T follicular helper cell (primary cell): ENCODE results near the gene EEFSEC.

Experiments used
- DNase-seq: peaks from one replicate; pipeline ENCODE4 v3.0.0-alpha.2; 2020; ENCODE audit warnings: low read depth

The EEFSEC gene

GRCh38 chr3:128217702-128218547, 64.6 kb downstream of the EEFSEC start:
- no peak for DNase-seq

- DNase-seq: no peak
Measured at GRCh38 chr3:128218548-128219257, 65.4 kb downstream of the EEFSEC start.

DNA sequence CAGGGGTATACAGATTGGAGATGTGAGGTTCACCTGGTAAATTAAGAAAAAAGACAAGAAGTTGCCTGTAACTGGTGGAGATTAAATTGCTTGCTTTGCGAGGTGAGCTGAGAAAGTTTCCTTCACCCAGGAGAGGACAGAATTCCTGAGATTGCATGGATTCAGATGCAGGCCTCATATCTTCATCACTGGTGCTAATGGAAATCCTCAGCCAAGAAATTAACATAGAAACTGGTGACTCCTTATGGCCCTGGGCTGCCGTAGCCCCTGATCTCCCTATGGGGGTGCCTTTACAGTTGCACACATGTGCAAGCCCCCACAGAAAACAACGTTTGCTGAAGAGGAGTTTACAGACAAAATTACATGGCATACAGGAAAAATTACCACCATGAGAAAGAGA, 68.0 kb downstream of the EEFSEC start:
- no peak for DNase-seq

DNA sequence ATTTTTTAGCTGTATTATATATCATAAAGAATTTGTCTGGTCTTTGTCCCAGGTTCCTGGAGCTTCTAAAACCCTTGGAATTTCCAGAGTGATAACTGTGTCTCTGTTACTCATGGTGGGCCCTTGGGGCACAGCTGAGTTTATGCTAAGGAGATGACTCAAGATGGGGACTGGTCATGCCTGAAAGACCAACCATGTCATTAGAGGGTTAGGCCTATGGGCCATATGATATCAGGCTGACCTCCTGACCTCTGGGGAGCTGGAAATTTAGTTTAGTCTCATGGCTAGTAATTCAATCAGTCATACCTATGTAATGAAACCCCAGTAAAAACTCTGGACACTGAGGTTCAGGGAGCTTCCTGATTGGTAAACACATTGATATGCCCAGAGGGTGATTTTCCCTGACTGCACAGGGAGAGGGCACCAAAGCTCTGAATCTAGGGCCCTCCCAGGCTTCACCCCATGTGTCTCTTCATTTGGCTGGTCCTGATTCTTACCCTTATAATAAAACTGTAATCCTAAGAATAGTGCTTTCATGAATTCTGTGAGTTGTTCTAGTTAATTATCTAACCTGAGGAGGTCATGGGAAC, 69.6 kb downstream of the EEFSEC start:
- no peak for DNase-seq

DNA sequence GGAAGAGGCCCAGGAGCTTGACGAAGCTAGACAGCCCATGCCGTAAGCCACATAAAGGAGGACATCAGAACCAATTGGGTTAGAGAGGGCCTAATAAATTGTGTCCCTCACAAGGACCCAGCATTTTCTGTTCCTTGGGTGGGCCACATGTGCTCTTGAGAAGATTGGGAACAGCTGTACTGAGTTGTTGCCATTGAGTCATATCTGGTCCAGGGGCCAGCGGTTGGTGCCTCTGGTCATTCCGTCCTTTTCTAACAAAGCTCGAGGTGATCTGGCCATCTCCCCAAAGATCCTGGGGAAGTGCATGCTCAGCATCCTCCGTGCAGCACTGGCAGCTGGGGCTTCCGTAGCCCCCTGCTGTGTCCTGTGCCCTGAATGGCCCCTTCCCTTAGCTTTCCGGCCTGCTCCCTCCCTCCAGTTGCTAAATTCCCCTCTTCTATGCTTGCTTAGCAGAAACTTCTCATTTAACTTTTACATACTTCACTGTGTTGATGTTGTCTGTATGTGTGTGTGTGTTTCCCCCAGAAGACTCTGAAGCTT, 73.0 kb downstream of the EEFSEC start:
- DNase-seq: no peak

DNA sequence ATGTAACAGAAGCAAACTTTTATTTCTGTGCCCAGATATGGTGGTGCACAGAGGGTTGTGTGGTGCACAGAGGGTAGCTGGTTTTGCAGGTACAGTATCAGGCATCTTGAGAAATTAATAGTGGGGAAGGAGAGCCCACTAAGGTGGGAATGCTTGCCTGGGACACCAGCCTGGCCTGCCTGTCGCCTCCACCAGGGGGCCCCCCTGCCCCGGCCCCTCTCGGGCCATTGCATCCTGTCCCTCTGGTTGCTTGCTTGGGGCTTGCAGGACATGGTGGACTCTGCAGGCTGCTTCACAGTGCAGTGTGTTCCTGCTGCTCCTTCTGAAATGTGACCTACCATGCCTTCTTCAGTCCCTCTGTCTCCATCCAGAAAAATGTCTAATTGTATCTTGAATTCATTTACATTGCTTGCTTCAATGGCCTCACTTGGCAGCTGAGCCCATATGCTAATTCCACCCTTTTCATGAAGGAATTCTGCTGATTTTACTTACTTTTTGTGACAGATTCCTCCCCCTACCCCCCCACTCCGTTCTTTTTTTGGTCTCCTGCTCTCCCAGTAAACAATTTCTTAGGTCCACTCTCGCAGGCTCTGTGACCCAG, 73.6 kb downstream of the EEFSEC start:
- DNase-seq: peak; percentile 6

DNA sequence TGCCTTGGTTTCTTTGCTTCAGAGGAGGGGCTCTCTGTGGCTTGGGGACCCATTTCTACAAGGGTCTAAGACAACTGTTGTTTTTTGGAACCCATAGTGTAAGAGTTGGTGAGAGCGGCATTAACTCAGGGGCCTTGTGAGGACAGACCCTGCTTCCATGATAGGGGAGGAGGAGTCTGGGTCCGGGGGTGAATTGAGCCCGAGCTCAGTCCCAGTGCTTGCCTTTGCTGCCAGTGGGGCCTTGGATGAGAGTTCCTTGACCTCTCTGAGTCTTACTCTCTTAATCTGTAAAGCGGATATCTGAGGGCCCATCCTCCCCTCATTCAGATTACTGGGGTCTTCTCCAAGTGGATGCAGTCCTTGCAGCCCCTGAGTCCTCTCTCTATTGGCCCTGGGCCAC, 74.2 kb downstream of the EEFSEC start:
- DNase-seq: no peak

- no peak for DNase-seq
Measured at GRCh38 chr3:128228366-128228910, 75.2 kb downstream of the EEFSEC start.

DNA sequence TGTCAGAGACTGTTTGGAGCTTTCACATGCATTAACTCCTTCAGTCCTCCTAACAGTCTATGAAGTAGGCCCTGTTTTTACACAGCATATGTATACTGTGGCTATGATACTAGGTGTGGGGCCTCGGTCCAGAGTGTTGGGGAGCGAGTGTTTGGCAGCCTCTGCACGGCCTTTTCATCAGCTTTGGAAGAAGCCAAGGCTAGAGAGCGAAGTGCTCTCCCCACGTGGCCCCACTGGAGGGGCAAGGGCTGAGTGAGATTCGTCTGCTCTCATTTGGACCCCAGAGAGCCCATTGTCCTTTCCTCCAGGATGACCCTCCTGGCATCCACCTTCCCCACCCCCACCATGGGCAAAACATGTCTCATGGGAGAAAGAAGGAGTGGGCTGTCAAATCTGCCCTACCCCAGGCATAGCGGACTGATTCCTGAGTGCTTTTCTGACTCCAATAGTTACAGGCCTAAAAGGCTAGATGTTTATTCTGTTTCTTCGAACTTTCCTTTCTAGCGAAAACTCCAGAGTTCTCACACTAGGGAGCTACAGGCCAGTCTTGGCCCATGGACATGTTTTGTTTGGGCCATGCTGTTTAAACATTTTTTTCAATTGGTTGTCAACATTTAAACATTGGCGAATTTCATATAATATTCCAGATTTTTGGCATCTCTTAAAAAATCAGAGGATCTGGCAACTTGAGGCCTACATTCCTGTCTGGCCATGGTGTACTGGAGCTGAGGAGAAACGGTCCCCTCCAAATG, 76.0 kb downstream of the EEFSEC start:
- DNase-seq: no peak

DNA sequence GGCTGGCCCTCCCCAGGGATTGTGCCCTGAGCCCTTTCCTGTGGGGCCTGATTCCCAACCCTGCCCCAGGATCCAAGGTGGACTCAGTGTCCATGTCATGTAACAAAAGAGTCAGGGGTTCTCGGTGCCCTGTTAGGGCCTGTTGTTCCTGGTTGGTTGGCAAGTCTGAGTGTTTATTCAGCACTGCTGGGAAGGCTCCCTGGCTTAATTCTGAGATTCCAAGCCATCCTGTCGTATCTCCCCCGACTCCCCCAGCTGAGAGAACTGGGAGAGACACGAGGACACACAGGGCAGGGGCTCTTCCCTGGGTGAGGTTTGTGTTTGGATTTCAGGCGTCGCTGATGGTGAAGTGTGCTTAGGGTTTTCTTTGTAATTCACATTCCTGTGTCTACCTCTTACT, 78.3 kb downstream of the EEFSEC start:
- no peak for DNase-seq

DNA sequence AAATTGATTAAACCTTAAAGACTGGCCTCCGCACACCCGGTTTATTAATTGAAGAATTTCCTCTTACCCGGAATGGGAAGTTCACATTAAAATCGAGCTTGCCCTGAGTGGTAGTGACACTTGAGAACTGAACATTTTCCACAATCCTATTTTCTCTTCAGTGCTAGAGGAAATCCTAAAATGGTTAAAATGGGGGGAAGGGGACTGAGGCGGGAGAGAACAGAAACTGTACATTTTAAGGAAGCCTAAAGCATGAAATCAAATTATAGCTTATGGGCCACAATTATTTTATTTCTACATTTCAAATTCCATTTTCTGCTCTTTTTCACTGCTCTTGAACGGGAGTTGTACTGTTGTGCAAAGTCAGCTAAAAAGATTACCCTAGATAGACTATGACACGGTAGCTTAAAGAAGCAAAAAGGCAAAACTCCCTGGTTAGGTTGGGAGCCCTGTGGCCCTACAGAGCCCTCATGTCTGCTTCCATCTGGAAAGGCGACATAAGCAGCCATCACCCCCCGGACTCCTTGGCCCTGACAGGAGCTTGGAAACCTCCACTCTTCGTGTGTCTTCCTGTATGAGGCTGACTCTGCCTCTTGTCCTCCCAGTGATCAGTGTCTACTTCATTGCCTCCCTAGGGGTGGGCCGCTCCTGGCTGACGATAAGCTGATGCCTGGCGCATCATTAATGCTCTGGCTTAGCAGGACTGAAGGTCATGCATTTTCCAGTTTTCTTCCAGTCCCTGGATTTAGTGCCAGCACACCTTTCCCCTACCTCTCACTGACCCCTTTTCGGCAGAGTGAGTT, 79.3 kb downstream of the EEFSEC start:
- no peak for DNase-seq

DNA sequence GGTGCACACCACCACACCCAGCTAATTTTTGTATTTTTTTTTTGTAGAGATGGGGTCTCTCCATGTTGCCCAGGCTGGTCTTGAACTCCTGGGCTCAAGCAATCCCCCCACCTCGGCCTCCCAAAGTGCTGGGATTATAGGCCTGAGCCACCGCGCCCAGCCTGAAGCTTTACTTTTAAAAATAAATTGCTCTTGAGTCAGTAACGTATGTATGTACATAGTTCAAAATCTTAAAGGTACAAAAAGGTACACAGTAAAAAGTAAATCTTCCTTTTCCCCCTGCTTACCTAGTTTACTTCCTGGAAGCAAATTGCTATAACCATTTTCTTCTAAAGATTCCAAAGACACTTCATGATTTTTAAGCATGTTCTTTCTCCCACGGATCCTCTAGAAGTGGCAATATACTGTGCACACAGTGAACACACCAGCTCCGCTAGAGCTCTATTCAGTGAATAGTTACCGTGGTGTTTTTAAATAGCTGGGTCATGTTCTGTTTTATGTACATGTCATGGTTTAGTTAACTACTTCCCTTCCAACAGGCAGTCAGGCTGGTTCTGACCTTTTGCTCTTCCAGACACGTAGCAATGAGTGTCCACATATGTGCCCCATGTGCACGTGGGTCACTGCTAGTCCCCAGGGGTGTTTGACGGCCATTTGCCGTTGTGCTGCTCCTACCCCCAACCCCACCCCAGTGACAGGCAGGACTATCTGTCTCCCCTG, 82.1 kb downstream of the EEFSEC start:
- DNase-seq: no peak

GRCh38 chr3:128236657-128237056, 83.4 kb downstream of the EEFSEC start:
- DNase-seq: no peak

DNA sequence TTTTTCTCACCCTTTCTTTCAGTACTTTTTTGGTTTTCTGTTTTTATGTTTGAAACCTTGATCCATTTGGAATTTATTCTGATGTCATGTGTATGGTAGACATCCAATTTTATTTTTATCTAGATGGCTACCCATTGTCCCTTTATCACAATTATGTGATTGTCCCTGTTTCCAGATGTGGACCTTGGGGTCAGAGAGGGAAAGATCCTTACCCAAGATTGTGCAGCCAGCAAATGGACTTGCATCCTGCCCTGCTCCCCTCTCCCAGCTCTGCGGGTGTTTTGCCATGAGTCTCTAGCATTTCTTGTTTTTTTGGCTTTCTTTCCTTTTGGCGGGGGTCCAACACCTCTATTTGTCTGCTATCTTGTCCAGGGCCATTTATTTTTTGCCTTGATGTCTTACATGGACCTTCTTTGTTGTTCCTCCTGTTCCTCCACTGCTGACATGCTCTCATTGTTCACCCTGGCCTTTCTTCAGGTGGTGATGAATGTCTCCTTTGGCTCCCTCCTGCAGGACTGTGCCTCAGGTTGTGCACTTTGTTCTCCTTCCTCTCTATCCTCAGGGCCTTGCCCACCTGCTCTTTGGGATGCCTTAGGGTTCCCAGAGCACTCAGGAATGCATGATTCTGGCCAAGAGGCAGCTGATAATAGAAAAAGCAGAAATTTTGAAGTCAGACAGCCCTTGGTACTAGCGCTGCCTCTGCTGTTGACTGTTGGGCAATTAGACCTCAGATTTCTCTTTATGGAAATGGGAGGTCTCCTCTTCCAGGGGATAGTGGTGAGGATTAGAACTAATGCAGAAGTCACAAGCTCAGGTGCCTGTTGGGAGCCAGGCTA, 84.3 kb downstream of the EEFSEC start:
- DNase-seq: no peak

DNA sequence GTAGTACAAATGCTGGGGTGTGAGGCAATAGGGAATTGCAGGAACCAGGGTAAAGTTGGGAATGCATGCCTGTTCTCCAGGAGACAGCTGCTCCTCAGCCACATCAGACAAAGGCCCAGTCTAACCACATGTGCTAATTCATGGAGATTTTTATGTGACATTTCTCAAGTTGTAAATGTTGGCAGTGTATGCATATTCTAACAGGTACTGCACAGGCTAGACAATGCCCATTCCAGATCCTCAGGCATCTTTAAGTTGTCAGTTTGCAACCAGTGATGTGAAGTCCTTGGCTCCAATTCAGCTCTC, 84.9 kb downstream of the EEFSEC start:
- DNase-seq: no peak

- DNase-seq: no peak
Measured at GRCh38 chr3:128239304-128239703, 86.0 kb downstream of the EEFSEC start.

- DNase-seq: no peak
Measured at GRCh38 chr3:128240232-128240631, 87.0 kb downstream of the EEFSEC start.

DNA sequence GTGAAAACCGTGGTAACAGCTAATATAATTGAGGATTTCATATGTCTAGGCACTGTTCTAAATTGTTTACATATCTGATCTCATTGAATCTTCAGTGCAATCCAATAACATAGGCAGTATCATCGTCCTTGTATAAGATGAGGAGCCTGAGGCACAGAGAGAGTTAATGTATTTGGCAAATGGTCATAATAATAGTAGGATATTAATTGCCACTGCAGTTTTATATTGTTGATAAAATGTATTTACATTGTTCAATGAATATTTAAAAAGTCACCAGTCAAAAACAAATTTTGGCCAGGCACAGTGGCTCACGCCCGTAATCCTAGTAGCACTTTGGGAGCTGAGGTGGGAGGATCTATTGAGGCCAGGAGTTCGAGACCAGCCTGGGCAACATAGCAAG, 88.5 kb downstream of the EEFSEC start:
- DNase-seq: no peak
